ENCODE data around the gene KCTD3. TPM values are rescaled to one million over a fixed set of nuclear protein-coding genes. Genes with fewer than 3 reads are reported as not detected.

Gene KCTD3
- total and polyA plus RNA-seq, 2 of the 13 experiments (the other 11 are each of a cell fraction or from before 2014, with no cell fraction given): 49.8 to 68.1 TPM

DNA sequence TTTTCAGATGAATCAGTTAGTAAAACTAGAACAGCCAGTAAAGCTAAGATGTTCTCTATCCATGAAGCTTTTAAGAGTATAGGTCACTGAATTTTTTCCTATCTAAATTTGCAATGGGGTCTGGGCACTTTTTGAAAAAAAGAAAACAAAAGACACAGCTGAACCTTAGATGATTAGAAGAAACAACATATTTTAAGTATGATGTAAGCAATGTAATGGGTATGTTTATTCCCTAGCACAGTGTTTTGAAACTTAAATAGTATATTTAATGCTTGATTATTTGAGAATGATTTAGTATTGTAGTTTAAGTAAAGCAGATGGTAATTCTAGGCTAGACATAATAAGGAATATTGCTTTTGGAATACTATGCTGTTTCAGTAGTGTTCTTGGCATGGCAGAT is 36.2 kb downstream of the KCTD3 start:
- POLR2A ChIA-PET: no interaction called here
- intact Hi-C loops (cut with micrococcal nuclease; ENCODE audit: unreplicated experiment): no loop called here

More for the DNA sequence above, 36.2 kb downstream of the KCTD3 start:
- FAIRE-seq (no peak), DNase-seq (ENCODE audit: low spot score) (no peak), ATAC-seq (no peak)
- Histone ChIP-seq H3K27me3 (ENCODE audit: control insufficient read depth in 1 of 2, insufficient read depth in 2 of 2, low read length in 2 of 2) (no peaks in the 10 kb centered on the region), H2AFZ (ENCODE audit: low read length) (no peak overlapping the region), H3K9ac (ENCODE audit: insufficient read depth, low read depth, low read length) (no peak overlapping the region), H3K36me3 (replicated peaks in 1 of 2; ENCODE audit: control insufficient read depth in 1 of 2, insufficient read depth in 2 of 2, low read length in 2 of 2) (peaks cover 1 to 34% of the 10 kb centered on the region in 2 experiments), H3K4me3 (replicated peaks in 1 of 3; ENCODE audit: insufficient read depth in 1 of 3, low read depth in 2 of 3, low read length in 3 of 3) (no peak overlapping the region), H3K9me3 (ENCODE audit: low read length) (no peaks in the 10 kb centered on the region), H3K4me2 (ENCODE audit: low read depth, low read length) (no peak overlapping the region), H4K20me1 (ENCODE audit: insufficient read depth, low read length) (0 out of 2 replicates have a peak, but pooled peaks cover 3% of the 10 kb centered on the region), H3K4me1 (ENCODE audit: insufficient read depth, low read length) (peaks cover 36% of the 10 kb centered on the region), H3K79me2 (ENCODE audit: insufficient read depth, low read length) (no peaks in the 10 kb centered on the region), H3K27ac (ENCODE audit: extremely low read length, insufficient read depth, low read length) (no peak overlapping the region)
- no peak for TF ChIP-seq ZNF441 (CRISPR knock-in tag; IDR thresholded peaks at IDR 0.05; ENCODE audit: borderline replicate concordance)
- no peak for TF ChIP-seq ZNF350 (CRISPR knock-in tag; IDR thresholded peaks at IDR 0.05; ENCODE audit: borderline replicate concordance, low read depth)
- no peak for TF ChIP-seq GTF2F1 (IDR thresholded peaks at IDR 0.05; ENCODE audit: low read length)
- TF ChIP-seq, protein P1, sequence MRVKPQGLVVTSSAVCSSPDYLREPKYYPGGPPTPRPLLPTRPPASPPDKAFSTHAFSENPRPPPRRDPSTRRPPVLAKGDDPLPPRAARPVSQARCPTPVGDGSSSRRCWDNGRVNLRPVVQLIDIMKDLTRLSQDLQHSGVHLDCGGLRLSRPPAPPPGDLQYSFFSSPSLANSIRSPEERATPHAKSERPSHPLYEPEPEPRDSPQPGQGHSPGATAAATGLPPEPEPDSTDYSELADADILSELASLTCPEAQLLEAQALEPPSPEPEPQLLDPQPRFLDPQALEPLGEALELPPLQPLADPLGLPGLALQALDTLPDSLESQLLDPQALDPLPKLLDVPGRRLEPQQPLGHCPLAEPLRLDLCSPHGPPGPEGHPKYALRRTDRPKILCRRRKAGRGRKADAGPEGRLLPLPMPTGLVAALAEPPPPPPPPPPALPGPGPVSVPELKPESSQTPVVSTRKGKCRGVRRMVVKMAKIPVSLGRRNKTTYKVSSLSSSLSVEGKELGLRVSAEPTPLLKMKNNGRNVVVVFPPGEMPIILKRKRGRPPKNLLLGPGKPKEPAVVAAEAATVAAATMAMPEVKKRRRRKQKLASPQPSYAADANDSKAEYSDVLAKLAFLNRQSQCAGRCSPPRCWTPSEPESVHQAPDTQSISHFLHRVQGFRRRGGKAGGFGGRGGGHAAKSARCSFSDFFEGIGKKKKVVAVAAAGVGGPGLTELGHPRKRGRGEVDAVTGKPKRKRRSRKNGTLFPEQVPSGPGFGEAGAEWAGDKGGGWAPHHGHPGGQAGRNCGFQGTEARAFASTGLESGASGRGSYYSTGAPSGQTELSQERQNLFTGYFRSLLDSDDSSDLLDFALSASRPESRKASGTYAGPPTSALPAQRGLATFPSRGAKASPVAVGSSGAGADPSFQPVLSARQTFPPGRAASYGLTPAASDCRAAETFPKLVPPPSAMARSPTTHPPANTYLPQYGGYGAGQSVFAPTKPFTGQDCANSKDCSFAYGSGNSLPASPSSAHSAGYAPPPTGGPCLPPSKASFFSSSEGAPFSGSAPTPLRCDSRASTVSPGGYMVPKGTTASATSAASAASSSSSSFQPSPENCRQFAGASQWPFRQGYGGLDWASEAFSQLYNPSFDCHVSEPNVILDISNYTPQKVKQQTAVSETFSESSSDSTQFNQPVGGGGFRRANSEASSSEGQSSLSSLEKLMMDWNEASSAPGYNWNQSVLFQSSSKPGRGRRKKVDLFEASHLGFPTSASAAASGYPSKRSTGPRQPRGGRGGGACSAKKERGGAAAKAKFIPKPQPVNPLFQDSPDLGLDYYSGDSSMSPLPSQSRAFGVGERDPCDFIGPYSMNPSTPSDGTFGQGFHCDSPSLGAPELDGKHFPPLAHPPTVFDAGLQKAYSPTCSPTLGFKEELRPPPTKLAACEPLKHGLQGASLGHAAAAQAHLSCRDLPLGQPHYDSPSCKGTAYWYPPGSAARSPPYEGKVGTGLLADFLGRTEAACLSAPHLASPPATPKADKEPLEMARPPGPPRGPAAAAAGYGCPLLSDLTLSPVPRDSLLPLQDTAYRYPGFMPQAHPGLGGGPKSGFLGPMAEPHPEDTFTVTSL (CRISPR knock-in tag; IDR thresholded peaks at IDR 0.05; ENCODE audit: borderline replicate concordance): no peak
- TF ChIP-seq ZNF563 (CRISPR knock-in tag; IDR thresholded peaks at IDR 0.05): no peak
- no peak for TF ChIP-seq ZSCAN21 (CRISPR knock-in tag; IDR thresholded peaks at IDR 0.05; ENCODE audit: borderline replicate concordance)
- no peak for TF ChIP-seq ZNF569 (CRISPR knock-in tag; IDR thresholded peaks at IDR 0.05; ENCODE audit: borderline replicate concordance)
- no peak for TF ChIP-seq ADNP (CRISPR knock-in tag; IDR thresholded peaks at IDR 0.05)
- CTCF ChIA-PET (ENCODE audit: low intra/inter-chr PET ratio, low total read pairs): no interaction called here
- BruUV-seq (replicated peaks): no TSS peak
- in situ Hi-C loops (cut with HindIII; ENCODE audit: extremely low pct_ligation_motif_present, low pct_unique_long_range_greater_than_20kb): no loop called here

All from HepG2 (cell line).